GM12864 (cell line): ENCODE measurements around the gene NCKAP5.

ENCODE experiments used
- DNase-seq: peaks from one replicate; pipeline ENCODE4 v3.0.0-alpha.2; 2011; ENCODE audit warnings: low read depth
- H3K4me3 ChIP-seq: 2 replicates; pipeline ENCODE4 v1.5.1; 2011; ENCODE audit warnings: mild to moderate bottlenecking, low read depth, low read length, control low read depth
- CTCF ChIP-seq: IDR thresholded peaks from 2 replicates; pipeline ENCODE4 v1.5.1; 2011; ENCODE audit warnings: low read depth, mild to moderate bottlenecking, moderate library complexity, low read length, control low read depth, inconsistent platforms; ENCODE audit errors: missing control alignments

NCKAP5 gene

GRCh38 chr2:132690664-132691303 lies 877.5 kb downstream of the NCKAP5 start:
- H3K4me3 ChIP-seq = no peak overlapping the region
- DNase-seq = no peak
- no peak for TF ChIP-seq CTCF

GRCh38 chr2:132681766-132682165 lies 886.5 kb downstream of the NCKAP5 start:
- DNase-seq = no peak
- no peak for TF ChIP-seq CTCF
- no peak overlapping the region for H3K4me3 ChIP-seq

GRCh38 chr2:132680544-132680943 lies 887.7 kb downstream of the NCKAP5 start:
- H3K4me3 ChIP-seq = no peak overlapping the region
- DNase-seq = no peak
- no peak for TF ChIP-seq CTCF

GRCh38 chr2:132678483-132678882 lies 889.8 kb downstream of the NCKAP5 start:
- no peak for DNase-seq
- TF ChIP-seq CTCF = no peak
- H3K4me3 ChIP-seq = no peak overlapping the region

GRCh38 chr2:132677661-132678060 lies 890.6 kb downstream of the NCKAP5 start:
- no peak overlapping the region for H3K4me3 ChIP-seq
- DNase-seq = no peak
- no peak for TF ChIP-seq CTCF

- no peak for TF ChIP-seq CTCF
- H3K4me3 ChIP-seq = no peak overlapping the region
- DNase-seq = no peak
Measured at GRCh38 chr2:132676999-132677398, 891.3 kb downstream of the NCKAP5 start.

GRCh38 chr2:132671151-132671835 lies 897.0 kb downstream of the NCKAP5 start:
- H3K4me3 ChIP-seq = no peak overlapping the region
- TF ChIP-seq CTCF = no peak
- DNase-seq = no peak
